D721Med (cell line): ENCODE results near the gene MED12L.

Experiments used
- DNase-seq: peaks from one replicate; pipeline ENCODE4 v3.0.0; 2011; ENCODE audit warnings: low spot score; ENCODE audit not compliant: insufficient read length
- FAIRE-seq: peaks from 2 replicates; lab custom pipeline; 2011; peaks lifted over from hg19 to GRCh38; lab: Jason Lieb, UNC
- TF ChIP-seq, protein P1 (sequence below): IDR thresholded peaks from 2 replicates; pipeline ENCODE4 v1.5.1; 2012; ENCODE audit warnings: mild to moderate bottlenecking, control low read depth; ENCODE audit not compliant: insufficient read depth; ENCODE audit errors: missing control alignments

The MED12L gene

DNA sequence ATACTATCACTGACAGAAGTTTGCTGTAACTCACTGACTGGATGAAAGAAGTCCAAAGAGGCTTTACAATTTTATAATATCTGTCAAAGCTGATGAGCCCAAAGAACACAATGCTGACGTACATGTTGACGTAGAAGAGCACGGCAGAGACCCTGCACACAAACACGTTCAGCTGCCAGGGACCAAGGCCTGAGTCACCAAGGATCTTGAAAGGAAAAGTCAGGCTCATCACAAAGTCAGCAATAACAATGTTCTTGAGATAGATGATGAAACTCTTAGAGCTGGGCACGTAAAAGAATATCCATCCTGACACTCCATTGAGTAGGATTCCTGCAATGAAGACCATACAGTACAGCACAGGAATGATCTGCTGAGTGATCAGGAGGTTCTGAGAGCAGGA, 128.4 kb downstream of the MED12L start:
- FAIRE-seq: no peak

DNA sequence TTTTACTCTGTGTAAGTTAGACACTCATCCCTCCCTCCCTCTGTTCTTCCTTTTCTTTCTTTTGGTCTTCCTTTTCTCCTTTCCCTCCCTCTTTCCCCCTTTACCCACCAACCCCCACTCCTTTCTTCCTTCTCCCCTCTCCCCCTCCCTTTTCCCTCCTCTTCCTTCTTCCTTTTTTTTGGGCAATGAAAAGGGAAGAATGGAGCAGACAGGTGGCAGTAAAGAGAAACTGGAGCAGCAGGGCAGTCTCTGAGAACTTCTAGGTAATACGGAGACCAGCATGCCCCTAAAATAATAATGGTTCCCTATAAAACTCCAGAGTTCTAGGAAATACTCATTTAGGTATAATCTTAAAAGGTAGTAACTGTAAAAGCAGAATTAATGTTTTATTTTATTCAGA, 129.0 kb downstream of the MED12L start:
- TF ChIP-seq, protein P1, sequence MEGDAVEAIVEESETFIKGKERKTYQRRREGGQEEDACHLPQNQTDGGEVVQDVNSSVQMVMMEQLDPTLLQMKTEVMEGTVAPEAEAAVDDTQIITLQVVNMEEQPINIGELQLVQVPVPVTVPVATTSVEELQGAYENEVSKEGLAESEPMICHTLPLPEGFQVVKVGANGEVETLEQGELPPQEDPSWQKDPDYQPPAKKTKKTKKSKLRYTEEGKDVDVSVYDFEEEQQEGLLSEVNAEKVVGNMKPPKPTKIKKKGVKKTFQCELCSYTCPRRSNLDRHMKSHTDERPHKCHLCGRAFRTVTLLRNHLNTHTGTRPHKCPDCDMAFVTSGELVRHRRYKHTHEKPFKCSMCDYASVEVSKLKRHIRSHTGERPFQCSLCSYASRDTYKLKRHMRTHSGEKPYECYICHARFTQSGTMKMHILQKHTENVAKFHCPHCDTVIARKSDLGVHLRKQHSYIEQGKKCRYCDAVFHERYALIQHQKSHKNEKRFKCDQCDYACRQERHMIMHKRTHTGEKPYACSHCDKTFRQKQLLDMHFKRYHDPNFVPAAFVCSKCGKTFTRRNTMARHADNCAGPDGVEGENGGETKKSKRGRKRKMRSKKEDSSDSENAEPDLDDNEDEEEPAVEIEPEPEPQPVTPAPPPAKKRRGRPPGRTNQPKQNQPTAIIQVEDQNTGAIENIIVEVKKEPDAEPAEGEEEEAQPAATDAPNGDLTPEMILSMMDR: no peak
- FAIRE-seq: no peak
- no peak for DNase-seq

More for the DNA sequence above, 128.4 kb downstream of the MED12L start:
- DNase-seq: no peak
- TF ChIP-seq, protein P1: no peak

DNA sequence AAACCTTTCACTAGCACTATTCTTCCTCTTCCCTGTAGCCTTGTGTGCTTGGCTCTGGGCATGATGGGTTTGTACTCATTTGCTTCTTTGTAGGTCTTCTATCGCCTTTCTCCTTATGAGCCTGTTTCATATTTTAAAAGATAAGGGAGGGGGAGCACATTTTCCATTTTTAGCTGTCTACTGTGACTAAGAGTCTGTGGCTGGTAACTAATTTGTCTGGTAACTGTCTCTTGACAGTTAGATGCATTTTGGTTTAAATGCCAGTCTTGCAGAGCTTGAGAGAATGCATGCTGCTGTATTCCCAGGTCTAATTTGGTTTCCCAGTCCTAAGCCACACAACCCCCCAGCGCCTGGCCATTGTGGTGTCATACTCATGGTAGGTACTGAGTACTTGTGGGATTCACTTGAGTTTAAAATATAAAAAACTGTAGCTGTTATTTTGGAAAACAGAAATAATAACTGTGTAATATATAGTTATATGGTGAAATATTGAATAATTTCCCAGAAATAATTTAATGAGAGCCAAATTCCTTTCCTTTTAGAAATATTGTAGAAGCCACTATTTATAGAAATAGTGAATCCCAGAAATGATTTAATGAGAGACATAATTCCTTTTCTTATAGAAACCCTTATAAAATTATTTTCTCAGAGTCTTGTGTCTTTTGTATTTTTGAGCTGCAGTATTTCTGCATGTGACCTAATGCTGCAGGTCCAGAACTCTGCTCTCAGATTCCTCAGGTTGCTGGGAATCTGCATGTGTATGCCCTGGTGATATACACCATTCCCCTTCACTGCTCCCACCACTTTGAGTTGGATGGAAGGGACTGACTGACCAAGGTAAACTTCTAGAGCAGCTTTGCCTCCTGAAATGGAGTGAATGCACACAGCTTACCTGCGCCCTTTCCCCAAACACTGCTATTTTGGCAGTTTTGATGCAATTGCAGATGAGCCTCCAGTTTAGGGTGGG, 131.5 kb downstream of the MED12L start:
- FAIRE-seq (no peak), DNase-seq (no peak)
- TF ChIP-seq, protein P1: no peak

DNA sequence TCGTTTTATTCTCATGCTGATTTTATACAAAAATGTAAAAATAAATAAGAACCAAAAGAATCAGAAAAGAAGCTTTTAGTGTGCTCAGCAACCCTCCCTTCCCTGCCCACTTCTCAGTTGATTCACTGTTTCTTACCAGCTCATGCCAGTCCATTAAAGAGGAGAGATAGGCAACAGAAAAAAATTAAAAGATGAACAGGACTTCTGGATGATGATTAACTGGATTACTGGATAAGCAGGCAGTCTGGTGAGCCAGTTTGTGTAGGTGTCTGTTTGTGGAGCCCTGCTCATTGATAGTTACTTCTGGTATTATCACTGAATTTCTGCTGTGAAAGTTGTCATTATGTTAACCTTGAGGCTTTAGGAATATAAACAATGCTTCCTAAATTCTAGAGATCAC, 132.7 kb downstream of the MED12L start:
- DNase-seq (no peak), FAIRE-seq (no peak)
- TF ChIP-seq, protein P1: no peak

DNA sequence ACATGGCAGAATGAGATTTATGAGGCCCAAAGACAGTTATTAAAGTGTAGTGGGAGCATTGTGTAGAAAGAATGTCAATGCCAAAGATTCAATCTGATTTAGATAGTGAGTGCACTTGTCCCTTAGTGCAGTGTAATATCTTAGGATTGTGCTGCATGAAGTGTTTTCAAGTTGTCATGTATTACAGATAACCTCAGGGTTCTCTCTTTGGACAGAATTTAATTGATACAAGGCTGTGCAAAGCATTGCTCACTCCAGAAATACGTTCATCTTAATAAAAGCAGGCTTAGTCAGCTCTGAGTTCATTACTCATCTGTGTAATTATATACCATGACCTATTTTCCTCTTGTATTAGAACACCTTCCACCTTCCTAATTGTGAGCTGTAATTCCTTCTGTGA, 133.6 kb downstream of the MED12L start:
- DNase-seq: no peak
- no peak for FAIRE-seq
- TF ChIP-seq, protein P1: no peak

DNA sequence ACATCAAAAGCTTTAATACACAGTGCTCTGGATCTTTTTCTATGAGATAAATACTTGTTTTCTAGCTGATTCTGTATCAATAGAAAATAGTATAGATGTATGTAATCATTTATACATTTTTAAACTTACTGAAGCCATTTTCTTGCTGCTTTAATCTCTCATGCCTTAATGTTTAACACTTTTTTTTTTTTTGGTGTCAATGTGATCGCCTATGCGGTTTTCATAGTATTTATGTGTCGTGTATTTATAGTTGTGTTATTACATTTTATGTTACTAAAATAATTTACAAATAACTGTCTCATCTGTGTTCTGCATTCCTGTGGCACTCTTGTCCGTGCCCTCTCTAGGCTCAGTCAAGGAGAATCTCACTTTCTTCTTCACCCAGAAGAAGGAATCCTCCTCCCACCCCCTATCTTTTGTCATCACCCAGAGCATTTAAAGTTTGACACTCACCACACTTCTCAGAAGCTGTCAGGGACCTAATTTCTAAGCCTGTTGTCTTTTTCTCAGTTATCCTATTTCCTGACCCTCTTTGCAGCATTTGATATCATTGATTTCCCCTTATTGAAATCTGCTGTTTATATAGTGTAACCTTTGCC, 138.9 kb downstream of the MED12L start:
- no peak for DNase-seq
- no peak for FAIRE-seq
- TF ChIP-seq, protein P1: no peak
